NT2/D1 (cell line): ENCODE measurements around the gene EN2.

ENCODE experiments used
- SUZ12 ChIP-seq: IDR thresholded peaks from 2 replicates; pipeline ENCODE4 v1.6.1; 2011; ENCODE audit not compliant: insufficient read length, insufficient read depth; ENCODE audit errors: extremely low read depth
- ZNF274 ChIP-seq: IDR thresholded peaks from 2 replicates; pipeline ENCODE4 v1.6.1; 2011; ENCODE audit warnings: mild to moderate bottlenecking, low read depth, low read length

DNA sequence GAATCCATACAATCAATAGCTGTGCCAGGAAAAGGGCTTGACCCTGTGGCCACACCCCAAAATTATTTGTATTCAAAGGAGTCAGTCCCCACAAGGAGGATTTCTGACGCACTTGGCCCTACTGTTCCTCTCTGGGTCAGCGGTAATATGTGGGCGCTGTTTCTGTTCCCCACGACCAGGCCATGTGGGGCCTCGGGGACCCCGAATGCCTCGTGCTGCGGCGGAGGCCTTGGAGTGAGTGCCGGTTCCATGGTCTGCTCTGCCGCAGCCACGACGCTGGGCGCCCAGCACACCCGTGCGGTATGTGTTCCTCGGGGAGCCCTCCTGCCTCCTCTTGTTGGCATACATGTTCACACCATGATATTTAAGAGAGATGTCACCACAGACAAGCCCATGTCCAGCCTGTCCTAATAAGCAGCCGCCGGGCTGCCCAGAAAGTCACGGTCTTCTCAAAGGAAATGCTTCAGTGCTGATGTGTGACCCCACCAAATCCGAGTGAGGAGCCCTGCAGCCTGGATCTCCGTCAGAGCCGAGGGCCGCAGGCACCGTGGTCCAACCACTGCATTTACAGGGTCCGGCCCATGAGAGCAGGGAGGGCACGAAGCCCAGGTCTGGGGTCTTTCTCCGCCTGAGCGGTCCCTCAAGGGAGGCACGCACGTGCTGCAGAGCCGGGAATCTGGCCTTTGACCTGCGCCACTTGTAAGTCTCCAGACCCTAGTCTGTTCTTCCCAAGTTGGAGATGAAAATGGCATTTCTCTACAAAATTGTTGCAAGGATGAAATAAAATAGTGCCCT is 36.0 kb downstream of the EN2 start:
- no peak for TF ChIP-seq ZNF274
- TF ChIP-seq SUZ12: no peak
